Fibroblast of lung (primary cell): ENCODE measurements around the gene XPR1.

ENCODE experiments used
- CTCF ChIP-seq, 2 donors: IDR thresholded peaks in 1 of 2; conservative IDR thresholded peaks in 1 of 2; 1 replicate in 1 of 2; 2 replicates in 1 of 2; pipeline ENCODE4 v1.5.1; 2011 to 2012; ENCODE audit warnings: low read length in 2 of 2, control low read depth in 1 of 2, inconsistent platforms in 1 of 2, low read depth in 1 of 2, mild to moderate bottlenecking in 1 of 2
- EZH2 ChIP-seq: IDR thresholded peaks from 2 replicates; pipeline ENCODE4 v1.5.1; 2012; ENCODE audit warnings: low read length, control low read depth, mild to moderate bottlenecking; ENCODE audit errors: missing control alignments

- TF ChIP-seq EZH2 (no peak), CTCF (conservative IDR thresholded peaks at IDR 0.05 in 1 of 2, IDR thresholded peaks at IDR 0.05 in 1 of 2; ENCODE audit: low read depth in 1 of 2, low read length in 2 of 2) (no peak)
These were observed 8.9 kb upstream of the XPR1 start for GRCh38 chr1:180622658-180623508.
